HCT116 (cell line): ENCODE data around the gene CTRB2. TPM values are rescaled to one million over a fixed set of nuclear protein-coding genes. Genes with fewer than 3 reads are reported as not detected.

Experiments used
- ATAC-seq: fragments of 200-7000 bp; cut with Tn5 transposase; 2 replicates; pipeline ENCODE4 v1.9.1; 2020; ENCODE audit warnings: mild to moderate bottlenecking, moderate library complexity
- BruUV-seq: library from RNA; stranded (reverse); fragments of 400-500 nt; replicated peaks from 2 replicates; lab custom pipeline; 2021; lab: Mats Ljungman, UMichigan
- CTCF ChIA-PET: fragments of 300-600 bp; sonication (Branson Sonifier 250); formaldehyde crosslinking; loops from one replicate; lab custom pipeline; 2021; ENCODE audit warnings: antibody characterized with exemption; lab: Charles Lee
- POLR2A ChIA-PET: fragments of 300-600, 350-600 bp; sonication (Branson Sonifier 250); formaldehyde crosslinking; loops from one replicate; lab custom pipeline; 2021; ENCODE audit warnings: antibody characterized with exemption; lab: Charles Lee
- RAD21 ChIA-PET, 2 experiments: fragments of 300-600 bp; sonication (Branson Sonifier 250); formaldehyde crosslinking; loops; one replicate each; lab custom pipeline; 2023; ENCODE audit warnings: low total read pairs in 2 of 2; ENCODE audit not compliant: uncharacterized antibody in 2 of 2, unreplicated experiment in 2 of 2, low non-redundant PET in 1 of 2; lab: Charles Lee
- DNase-seq: peaks from one replicate; pipeline ENCODE4 v3.0.0-alpha.2; 2010; ENCODE audit warnings: low read depth, low spot score
- H2AFZ ChIP-seq: fragments of 200-600 bp; shearing (Covaris generic), sonication (generic); 2 replicates; pipeline ENCODE4 v1.6.1; 2017; ENCODE audit warnings: low read depth, mixed run types, mixed read lengths, antibody characterized with exemption, low read length; ENCODE audit not compliant: poor library complexity, severe bottlenecking
- H3K27ac ChIP-seq: 2 replicates; pipeline ENCODE4 v1.5.1; 2012; ENCODE audit warnings: low read depth, low read length
- H3K27me3 ChIP-seq: fragments of 200-600 bp; sonication (generic); 2 replicates; pipeline ENCODE4 v1.6.1; 2016; ENCODE audit warnings: mixed run types, low read length, mixed read lengths; ENCODE audit not compliant: insufficient read depth
- H3K36me3 ChIP-seq, 2 experiments: fragments of 200-500 bp in 1 of 2; fragments of 200-600 bp in 1 of 2; sonication (Bioruptor generic) in 1 of 2; sonication (generic) in 1 of 2; 2 replicates each; pipeline versions ENCODE4 v1.5.1 to v1.6.1; 2014 to 2016; ENCODE audit warnings: low read length in 2 of 2, inconsistent platforms in 1 of 2, mixed read lengths in 1 of 2, mixed run types in 1 of 2; ENCODE audit not compliant: insufficient read depth in 2 of 2, control insufficient read depth in 1 of 2
- H3K4me1 ChIP-seq, 2 experiments: fragments of 200-600 bp in 1 of 2; sonication (generic) in 1 of 2; 2 replicates each; pipeline versions ENCODE4 v1.5.1 to v1.6.1; 2012 to 2017; ENCODE audit warnings: low read length in 2 of 2, inconsistent platforms in 1 of 2, mild to moderate bottlenecking in 1 of 2, mixed read lengths in 1 of 2, mixed run types in 1 of 2, moderate library complexity in 1 of 2; ENCODE audit not compliant: insufficient read depth in 2 of 2, control insufficient read depth in 1 of 2
- H3K4me2 ChIP-seq: fragments of 200-600 bp; sonication (generic); 2 replicates; pipeline ENCODE4 v1.6.1; 2017; ENCODE audit warnings: mixed run types, low read length, mixed read lengths
- H3K4me3 ChIP-seq, 2 experiments: fragments of 200-600 bp in 1 of 2; sonication (generic) in 1 of 2; replicated peaks in 1 of 2; 2 replicates each; pipeline ENCODE4 v1.5.1; 2011 to 2016; ENCODE audit warnings: low read length in 2 of 2, control low read depth in 1 of 2, low read depth in 1 of 2, mild to moderate bottlenecking in 1 of 2, mixed read lengths in 1 of 2, mixed run types in 1 of 2
- H3K79me2 ChIP-seq: fragments of 200-600 bp; sonication (generic); 2 replicates; pipeline ENCODE4 v1.6.1; 2017; ENCODE audit warnings: mild to moderate bottlenecking, mixed run types, low read length, moderate library complexity, mixed read lengths; ENCODE audit not compliant: insufficient read depth
- H3K9ac ChIP-seq: fragments of 200-600 bp; sonication (generic); 2 replicates; pipeline ENCODE4 v1.6.1; 2016; ENCODE audit warnings: low read length, mixed read lengths
- H3K9me2 ChIP-seq: fragments of 200-600 bp; sonication (generic), shearing (Covaris generic); 2 replicates; pipeline ENCODE4 v1.6.1; 2017; ENCODE audit warnings: mixed run types, mild to moderate bottlenecking, moderate library complexity; ENCODE audit not compliant: insufficient read depth
- H3K9me3 ChIP-seq, 2 experiments: fragments of 200-500 bp in 1 of 2; fragments of 200-600 bp in 1 of 2; sonication (Bioruptor generic) in 1 of 2; sonication (generic) in 1 of 2; 2 replicates each; pipeline ENCODE4 v1.6.1; 2014 to 2017; ENCODE audit warnings: low read length in 2 of 2, mixed read lengths in 2 of 2, inconsistent platforms in 1 of 2, low read depth in 1 of 2, mild to moderate bottlenecking in 1 of 2, mixed run types in 1 of 2, moderate library complexity in 1 of 2; ENCODE audit not compliant: control insufficient read depth in 1 of 2, insufficient read depth in 1 of 2
- H4K20me1 ChIP-seq: fragments of 200-600 bp; sonication (generic), shearing (Covaris generic); 2 replicates; pipeline ENCODE4 v1.6.1; 2017; ENCODE audit warnings: mixed run types, mild to moderate bottlenecking, moderate library complexity; ENCODE audit not compliant: insufficient read depth
- CEBPB ChIP-seq: IDR thresholded peaks from 2 replicates; pipeline ENCODE4 v1.6.1; 2012; ENCODE audit warnings: low read depth
- FOSL1 ChIP-seq: IDR thresholded peaks from 2 replicates; pipeline ENCODE4 v1.6.1; 2012; ENCODE audit warnings: low read depth
- JUND ChIP-seq: IDR thresholded peaks from 2 replicates; pipeline ENCODE4 v1.6.1; 2012
- SP1 ChIP-seq: IDR thresholded peaks from 2 replicates; pipeline ENCODE4 v1.6.1; 2012; ENCODE audit warnings: low read depth
- ZFX ChIP-seq: fragments of 450-650 bp; IDR thresholded peaks from 2 replicates; pipeline ENCODE4 v1.6.1; 2017
- intact Hi-C: fragments of 100-400 bp; cut with micrococcal nuclease; formaldehyde crosslinking; loops from 2 replicates; pipeline ENCODE4 v1.10.0; 2022
- total RNA-seq: library from RNA; stranded (reverse); gene quantifications from one replicate; pipeline ENCODE4 v1.2.1, GENCODE V29; 2021; ENCODE audit not compliant: unreplicated experiment
- TF ChIP-seq, protein P1 (sequence below): IDR thresholded peaks from 2 replicates; pipeline ENCODE4 v1.6.1; 2012
- TF ChIP-seq, protein P2 (sequence below), 3 experiments: fragments of 200-600 bp in 1 of 3; sonication (generic) in 1 of 3; IDR thresholded peaks in 2 of 3; conservative IDR thresholded peaks in 1 of 3; 2 replicates each; pipeline ENCODE4 v1.5.1; 2012 to 2017; ENCODE audit warnings: low read depth in 2 of 3, low read length in 2 of 3, antibody characterized with exemption in 1 of 3, borderline replicate concordance in 1 of 3, control low read depth in 1 of 3, mild to moderate bottlenecking in 1 of 3, mixed read lengths in 1 of 3, mixed run types in 1 of 3, moderate library complexity in 1 of 3; ENCODE audit not compliant: insufficient read depth in 1 of 3

The CTRB2 gene
- total RNA-seq, 1 experiment from 2014 or later: 10.0 TPM

GRCh38 chr16:75244225-75244809 lies 37.4 kb upstream of the CTRB2 start:
- BruUV-seq: no TSS peak
- DNase-seq (no peak), ATAC-seq (peak; percentile 22)
- intact Hi-C loops: no loop called here
- H3K36me3 ChIP-seq: peaks cover 6 to 12% of the 10 kb centered on the region in 2 experiments; a peak in 2 of 4 replicates
- no peaks in the 10 kb centered on the region for H3K9me2 ChIP-seq
- H3K27ac ChIP-seq: peak overlapping the region; percentile 97
- RAD21 ChIA-PET: interaction anchor here (1.1 to 1.8 kb wide), 2 partner anchors 61 to 141 kb away, joined by 3 to 4 read pairs; no protein-coding TSS in a partner anchor
- no peak overlapping the region for H2AFZ ChIP-seq
- H3K9ac ChIP-seq: peak overlapping the region; percentile 67
- TF ChIP-seq FOSL1 (no peak), SP1 (no peak), JUND (no peak), ZFX (no peak), CEBPB (no peak)
- TF ChIP-seq, protein P1, sequence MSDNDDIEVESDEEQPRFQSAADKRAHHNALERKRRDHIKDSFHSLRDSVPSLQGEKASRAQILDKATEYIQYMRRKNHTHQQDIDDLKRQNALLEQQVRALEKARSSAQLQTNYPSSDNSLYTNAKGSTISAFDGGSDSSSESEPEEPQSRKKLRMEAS: no peak
- TF ChIP-seq, protein P2, sequence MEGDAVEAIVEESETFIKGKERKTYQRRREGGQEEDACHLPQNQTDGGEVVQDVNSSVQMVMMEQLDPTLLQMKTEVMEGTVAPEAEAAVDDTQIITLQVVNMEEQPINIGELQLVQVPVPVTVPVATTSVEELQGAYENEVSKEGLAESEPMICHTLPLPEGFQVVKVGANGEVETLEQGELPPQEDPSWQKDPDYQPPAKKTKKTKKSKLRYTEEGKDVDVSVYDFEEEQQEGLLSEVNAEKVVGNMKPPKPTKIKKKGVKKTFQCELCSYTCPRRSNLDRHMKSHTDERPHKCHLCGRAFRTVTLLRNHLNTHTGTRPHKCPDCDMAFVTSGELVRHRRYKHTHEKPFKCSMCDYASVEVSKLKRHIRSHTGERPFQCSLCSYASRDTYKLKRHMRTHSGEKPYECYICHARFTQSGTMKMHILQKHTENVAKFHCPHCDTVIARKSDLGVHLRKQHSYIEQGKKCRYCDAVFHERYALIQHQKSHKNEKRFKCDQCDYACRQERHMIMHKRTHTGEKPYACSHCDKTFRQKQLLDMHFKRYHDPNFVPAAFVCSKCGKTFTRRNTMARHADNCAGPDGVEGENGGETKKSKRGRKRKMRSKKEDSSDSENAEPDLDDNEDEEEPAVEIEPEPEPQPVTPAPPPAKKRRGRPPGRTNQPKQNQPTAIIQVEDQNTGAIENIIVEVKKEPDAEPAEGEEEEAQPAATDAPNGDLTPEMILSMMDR (IDR thresholded peaks at IDR 0.05 in 2 of 3, conservative IDR thresholded peaks at IDR 0.05 in 1 of 3; ENCODE audit: borderline replicate concordance in 1 of 3, insufficient read depth in 1 of 3, low read depth in 2 of 3, low read length in 2 of 3): peak in 2 of 3 experiments; percentile 12 to 24; a peak in 1 of 6 replicates
- H3K79me2 ChIP-seq: peaks cover 85% of the 10 kb centered on the region
- no peaks in the 10 kb centered on the region for H3K27me3 ChIP-seq
- peaks cover 67 to 69% of the 10 kb centered on the region in 2 experiments for H3K4me1 ChIP-seq
- no peaks in the 10 kb centered on the region for H4K20me1 ChIP-seq
- no peaks in the 10 kb centered on the region for H3K9me3 ChIP-seq
- CTCF ChIA-PET: interaction anchor here (0.7 to 1.9 kb wide), 3 partner anchors 10 to 148 kb away, joined by 3 to 12 read pairs (median 3); no protein-coding TSS in a partner anchor
- H3K4me2 ChIP-seq: peak overlapping the region; percentile 64
- H3K4me3 ChIP-seq: peak overlapping the region in 1 of 2 experiments; percentile 30; a peak in 2 of 4 replicates
- POLR2A ChIA-PET: interaction anchor here (1.1 to 2.0 kb wide), 2 partner anchors 10 to 61 kb away, joined by 3 to 10 read pairs; no protein-coding TSS in a partner anchor
